ENCODE results near the gene TIMM44. TPM values are rescaled to one million over a fixed set of nuclear protein-coding genes. Genes with fewer than 3 reads are reported as not detected.

TIMM44 gene
- total and polyA plus RNA-seq, 2 experiments from 2014 or later, result 52.0 to 92.4 TPM

- peak in 1 of 2 donors; percentile 81 for DNase-seq (ENCODE audit: low read depth in 1 of 2, low spot score in 1 of 2)
These were observed 9.6 kb upstream of the TIMM44 start for GRCh38 chr19:7953060-7953459.

GRCh38 chr19:7947939-7948338 is 4.5 kb upstream of the TIMM44 start:
- H3K27ac ChIP-seq, result no peak overlapping the region
- H3K4me1 ChIP-seq (ENCODE audit: low read depth), result peaks cover under 1% of the 10 kb centered on the region
- no peaks in the 10 kb centered on the region for H3K9me3 ChIP-seq (ENCODE audit: low read depth)
- peak in 1 of 2 donors; percentile 16 for DNase-seq (ENCODE audit: low read depth in 1 of 2, low spot score in 1 of 2)
- H3K36me3 ChIP-seq, result no peaks in the 10 kb centered on the region
- no peaks in the 10 kb centered on the region for H3K27me3 ChIP-seq
- TF ChIP-seq CTCF (IDR thresholded peaks at IDR 0.05; ENCODE audit: low read depth, low read length), result no peak
- no peak overlapping the region for H3K4me3 ChIP-seq

More at GRCh38 chr19:7953060-7953459, 9.6 kb upstream of the TIMM44 start:
- no peaks in the 10 kb centered on the region for H3K9me3 ChIP-seq (ENCODE audit: low read depth)
- TF ChIP-seq CTCF (IDR thresholded peaks at IDR 0.05; ENCODE audit: low read depth, low read length), result no peak
- no peak overlapping the region for H3K27ac ChIP-seq
- H3K27me3 ChIP-seq, result no peaks in the 10 kb centered on the region
- H3K36me3 ChIP-seq, result no peaks in the 10 kb centered on the region
- no peaks in the 10 kb centered on the region for H3K4me1 ChIP-seq (ENCODE audit: low read depth)
- no peak overlapping the region for H3K4me3 ChIP-seq

- H3K4me3 ChIP-seq, result peak overlapping the region; percentile 46
- peak; percentile 91 to 97 for DNase-seq (ENCODE audit: low read depth in 1 of 2, low spot score in 1 of 2)
- peaks cover 9% of the 10 kb centered on the region for H3K36me3 ChIP-seq
- peak; percentile 81 for TF ChIP-seq CTCF (IDR thresholded peaks at IDR 0.05; ENCODE audit: low read depth, low read length)
- H3K27me3 ChIP-seq, result no peaks in the 10 kb centered on the region
- no peaks in the 10 kb centered on the region for H3K9me3 ChIP-seq (ENCODE audit: low read depth)
- H3K4me1 ChIP-seq (ENCODE audit: low read depth), result peaks cover 3% of the 10 kb centered on the region
- peak overlapping the region; percentile 84 for H3K27ac ChIP-seq
These were observed 803 bp upstream of the TIMM44 start for GRCh38 chr19:7944177-7944761.

DNA sequence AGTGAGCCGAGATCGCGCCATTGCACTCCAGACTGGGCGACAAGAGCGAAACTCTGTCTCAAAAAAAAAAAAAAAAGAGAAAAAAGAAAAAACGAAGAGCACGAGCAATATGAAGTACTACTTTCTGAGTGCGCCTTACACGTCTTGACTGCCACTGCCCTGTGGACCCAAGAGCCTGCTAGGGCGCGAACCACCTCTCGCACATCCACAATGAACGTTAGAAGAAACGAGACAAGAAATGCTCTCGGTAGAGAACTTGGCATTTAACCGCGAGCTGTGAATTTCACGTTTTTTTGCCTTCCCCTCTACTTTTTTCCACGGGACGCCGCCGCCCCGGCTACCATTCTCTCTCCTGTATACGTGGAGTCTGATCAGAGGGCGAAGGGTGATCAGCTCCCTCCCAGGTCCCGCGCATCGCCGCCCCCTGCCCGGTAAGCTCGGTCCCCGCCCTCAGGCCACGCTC is 454 bp downstream of the TIMM44 start:
- DNase-seq (ENCODE audit: low read depth in 1 of 2, low spot score in 1 of 2), result peak in 1 of 2 donors; percentile 13
- peak overlapping the region; percentile 75 for H3K4me3 ChIP-seq
- TF ChIP-seq CTCF (IDR thresholded peaks at IDR 0.05; ENCODE audit: low read depth, low read length), result no peak
- peak overlapping the region; percentile 99 for H3K27ac ChIP-seq
- no peaks in the 10 kb centered on the region for H3K27me3 ChIP-seq
- peaks cover 3% of the 10 kb centered on the region for H3K4me1 ChIP-seq (ENCODE audit: low read depth)
- H3K9me3 ChIP-seq (ENCODE audit: low read depth), result no peaks in the 10 kb centered on the region
- peaks cover 9% of the 10 kb centered on the region for H3K36me3 ChIP-seq

GRCh38 chr19:7941895-7942596 is 1.4 kb downstream of the TIMM44 start:
- no peak overlapping the region for H3K4me3 ChIP-seq
- H3K9me3 ChIP-seq (ENCODE audit: low read depth), result no peaks in the 10 kb centered on the region
- peaks cover 3% of the 10 kb centered on the region for H3K4me1 ChIP-seq (ENCODE audit: low read depth)
- TF ChIP-seq CTCF (IDR thresholded peaks at IDR 0.05; ENCODE audit: low read depth, low read length), result no peak
- H3K36me3 ChIP-seq, result peaks cover 13% of the 10 kb centered on the region
- no peak for DNase-seq (ENCODE audit: low read depth in 1 of 2, low spot score in 1 of 2)
- H3K27ac ChIP-seq, result no peak overlapping the region
- no peaks in the 10 kb centered on the region for H3K27me3 ChIP-seq

All from cardiac muscle cell (in vitro differentiated cells and primary cell).